C4-2B (cell line): ENCODE results near the gene PCDH9.

Source experiments
- H3K27ac ChIP-seq: fragments of 450-650 bp; 2 replicates; pipeline ENCODE4 v1.5.1; 2017
- CTCF ChIP-seq: fragments of 450-650 bp; conservative IDR thresholded peaks from 2 replicates; pipeline ENCODE4 v1.5.1; 2017; ENCODE audit warnings: mild to moderate bottlenecking
- ZFX ChIP-seq: fragments of 450-650 bp; IDR thresholded peaks from 2 replicates; pipeline ENCODE4 v1.6.1; 2017

The PCDH9 gene

GRCh38 chr13:67210208-67210607 lies 19.9 kb downstream of the PCDH9 start:
- TF ChIP-seq CTCF (no peak), ZFX (no peak)
- no peak overlapping the region for H3K27ac ChIP-seq

GRCh38 chr13:67208552-67208951 lies 21.6 kb downstream of the PCDH9 start:
- H3K27ac ChIP-seq = no peak overlapping the region
- no peak for TF ChIP-seq CTCF
- TF ChIP-seq ZFX = no peak

GRCh38 chr13:67204764-67205163 lies 25.4 kb downstream of the PCDH9 start:
- H3K27ac ChIP-seq = no peak overlapping the region
- no peak for TF ChIP-seq ZFX
- no peak for TF ChIP-seq CTCF

GRCh38 chr13:67200605-67201004 lies 29.5 kb downstream of the PCDH9 start:
- TF ChIP-seq CTCF = no peak
- no peak for TF ChIP-seq ZFX
- H3K27ac ChIP-seq = no peak overlapping the region

GRCh38 chr13:67200183-67200582 lies 30.0 kb downstream of the PCDH9 start:
- H3K27ac ChIP-seq = no peak overlapping the region
- TF ChIP-seq ZFX (no peak), CTCF (no peak)

GRCh38 chr13:67197704-67198103 lies 32.4 kb downstream of the PCDH9 start:
- TF ChIP-seq CTCF (no peak), ZFX (no peak)
- H3K27ac ChIP-seq = no peak overlapping the region

- TF ChIP-seq CTCF = no peak
- TF ChIP-seq ZFX = no peak
- no peak overlapping the region for H3K27ac ChIP-seq
Observed at GRCh38 chr13:67193979-67194378, 36.2 kb downstream of the PCDH9 start.
